Esophagus muscularis mucosa (tissue), 4 donors: ENCODE measurements around the gene LRP1. TPM values are rescaled to one million over a fixed set of nuclear protein-coding genes. Genes with fewer than 3 reads are reported as not detected.

Experiments used
- DNase-seq: peaks from one replicate; pipeline ENCODE4 v3.0.0-alpha.2; 2017; ENCODE audit errors: extremely low spot score
- H3K27ac ChIP-seq, 4 donors: fragments of 200-600 bp; sonication (generic); replicated peaks in 1 of 4; 1 replicate in 3 of 4; 2 replicates in 1 of 4; pipeline ENCODE4 v1.5.1; 2016 to 2019; ENCODE audit warnings: mild to moderate bottlenecking in 1 of 4
- H3K27me3 ChIP-seq, 4 donors: fragments of 200-600 bp; sonication (generic); one replicate each; pipeline versions ENCODE4 v1.5.1 to v1.6.0; 2016 to 2019
- H3K36me3 ChIP-seq, 4 donors: fragments of 200-600 bp; sonication (generic); one replicate each; pipeline ENCODE4 v1.5.1; 2016 to 2019
- H3K4me1 ChIP-seq, 4 donors: fragments of 200-600 bp; sonication (generic); one replicate each; pipeline ENCODE4 v1.5.1; 2016 to 2019
- H3K4me3 ChIP-seq, 4 donors: fragments of 200-600 bp; sonication (generic); 1 replicate in 2 of 4; 2 replicates in 2 of 4; pipeline ENCODE4 v1.5.1; 2016 to 2019; ENCODE audit warnings: mild to moderate bottlenecking in 4 of 4, moderate library complexity in 1 of 4
- H3K9me3 ChIP-seq, 4 donors: fragments of 200-600 bp; sonication (generic); 1 replicate in 3 of 4; 2 replicates in 1 of 4; pipeline ENCODE4 v1.5.1; 2016 to 2019
- CTCF ChIP-seq, 3 experiments: fragments of 200-600 bp in 2 of 3; fragments of 450-650 bp in 1 of 3; sonication (generic) in 2 of 3; IDR thresholded peaks; one replicate each; pipeline ENCODE4 v1.5.1; 2017 to 2019; ENCODE audit warnings: antibody characterized with exemption in 3 of 3, mild to moderate bottlenecking in 2 of 3, moderate library complexity in 1 of 3
- EP300 ChIP-seq: sonication (generic); formaldehyde crosslinking; IDR thresholded peaks from one replicate; pipeline ENCODE4 v1.6.1; 2017; ENCODE audit warnings: antibody characterized with exemption
- POLR2A ChIP-seq: fragments of 450-650 bp; IDR thresholded peaks from one replicate; pipeline ENCODE4 v1.6.1; 2017; ENCODE audit warnings: antibody characterized with exemption, moderate library complexity, mild to moderate bottlenecking, low read depth
- POLR2AphosphoS5 ChIP-seq, 2 donors: sonication (generic); formaldehyde crosslinking; IDR thresholded peaks; one replicate each; pipeline ENCODE4 v1.6.1; 2017; ENCODE audit warnings: antibody characterized with exemption in 2 of 2
- WGBS: methylation state at CpG from one replicate; pipeline ENCODE4 v1.1.5; 2018; 5-methylcytosine and 5-hydroxymethylcytosine counted together
- intact Hi-C: fragments of 100-400 bp; cut with DNase I; formaldehyde crosslinking; loops from one replicate; pipeline ENCODE4 v1.15.1; 2023
- total RNA-seq, 4 donors: library from RNA; depleted of rRNA; stranded (reverse); fragments of >200 nt; gene quantifications; one replicate each; pipeline versions ENCODE4 v1.1.0 to v1.2.1, GENCODE V29; 2016

LRP1 gene
- total RNA-seq, 4 donors from 2014 or later = 203 to 338 (median 250) TPM

- Histone ChIP-seq H3K4me3 (no peak overlapping the region), H3K4me1 (peaks cover 0 to 8% (median under 1%) of the 10 kb centered on the region in 4 donors), H3K27me3 (no peaks in the 10 kb centered on the region), H3K9me3 (no peaks in the 10 kb centered on the region), H3K36me3 (peaks cover 60 to 100% (median 97%) of the 10 kb centered on the region in 4 donors), H3K27ac (no peak overlapping the region)
- WGBS = 84% methylated on average over 3 of the region's 3 CpGs
- no peak for DNase-seq
- TF ChIP-seq CTCF (IDR thresholded peaks at IDR 0.05) = no peak
- TF ChIP-seq POLR2A = no peak
- no peak for TF ChIP-seq POLR2AphosphoS5 (IDR thresholded peaks at IDR 0.05)
- no peak for TF ChIP-seq EP300
- intact Hi-C loops = no loop called here
Observed at GRCh38 chr12:57164454-57164853, 36.2 kb downstream of the LRP1 start.

GRCh38 chr12:57164966-57165625 is 36.8 kb downstream of the LRP1 start:
- intact Hi-C loops = no loop called here
- Histone ChIP-seq H3K27ac (no peak overlapping the region), H3K36me3 (peaks cover 56 to 100% (median 97%) of the 10 kb centered on the region in 4 donors), H3K27me3 (no peaks in the 10 kb centered on the region), H3K4me3 (no peak overlapping the region), H3K9me3 (no peaks in the 10 kb centered on the region), H3K4me1 (peaks cover 0 to 2% (median 0%) of the 10 kb centered on the region in 4 donors)
- no peak for DNase-seq
- WGBS = 83% methylated on average over 13 of the region's 13 CpGs
- TF ChIP-seq EP300 (no peak), CTCF (IDR thresholded peaks at IDR 0.05) (no peak), POLR2A (no peak), POLR2AphosphoS5 (IDR thresholded peaks at IDR 0.05) (no peak)

DNA sequence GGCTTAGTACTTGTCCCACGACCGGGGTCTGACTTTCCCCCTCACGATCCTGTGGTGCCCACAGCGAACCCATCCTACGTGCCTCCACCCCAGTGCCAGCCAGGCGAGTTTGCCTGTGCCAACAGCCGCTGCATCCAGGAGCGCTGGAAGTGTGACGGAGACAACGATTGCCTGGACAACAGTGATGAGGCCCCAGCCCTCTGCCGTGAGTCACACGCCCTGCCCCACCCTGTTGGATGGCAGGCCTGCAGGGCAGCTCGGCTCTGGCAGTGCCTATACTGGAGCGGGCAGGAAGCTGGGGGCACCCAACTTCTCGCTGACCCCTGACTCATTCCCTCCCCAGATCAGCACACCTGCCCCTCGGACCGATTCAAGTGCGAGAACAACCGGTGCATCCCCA is 37.5 kb downstream of the LRP1 start:
- H3K36me3 ChIP-seq = peaks cover 51 to 100% (median 95%) of the 10 kb centered on the region in 4 donors
- no peak overlapping the region for H3K4me3 ChIP-seq
- H3K27me3 ChIP-seq = no peaks in the 10 kb centered on the region
- no peak for DNase-seq
- intact Hi-C loops = no loop called here
- WGBS = 74% methylated on average over 14 of the region's 19 CpGs
- no peak overlapping the region for H3K27ac ChIP-seq
- peaks cover 0 to under 1% (median 0%) of the 10 kb centered on the region in 4 donors for H3K4me1 ChIP-seq
- no peaks in the 10 kb centered on the region for H3K9me3 ChIP-seq
- TF ChIP-seq POLR2A (no peak), EP300 (no peak), CTCF (IDR thresholded peaks at IDR 0.05) (no peak), POLR2AphosphoS5 (IDR thresholded peaks at IDR 0.05) (no peak)

- Histone ChIP-seq H3K9me3 (no peaks in the 10 kb centered on the region), H3K27ac (no peak overlapping the region), H3K27me3 (no peaks in the 10 kb centered on the region), H3K4me3 (no peak overlapping the region), H3K36me3 (peaks cover 41 to 94% (median 86%) of the 10 kb centered on the region in 4 donors), H3K4me1 (peaks cover 0 to 12% (median 4%) of the 10 kb centered on the region in 4 donors)
- WGBS = 72% methylated on average over 9 of the region's 10 CpGs
- intact Hi-C loops = no loop called here
- no peak for DNase-seq
- TF ChIP-seq CTCF (IDR thresholded peaks at IDR 0.05) (no peak), POLR2AphosphoS5 (IDR thresholded peaks at IDR 0.05) (no peak), EP300 (no peak), POLR2A (no peak)
Observed at GRCh38 chr12:57166971-57167371, 38.7 kb downstream of the LRP1 start.

DNA sequence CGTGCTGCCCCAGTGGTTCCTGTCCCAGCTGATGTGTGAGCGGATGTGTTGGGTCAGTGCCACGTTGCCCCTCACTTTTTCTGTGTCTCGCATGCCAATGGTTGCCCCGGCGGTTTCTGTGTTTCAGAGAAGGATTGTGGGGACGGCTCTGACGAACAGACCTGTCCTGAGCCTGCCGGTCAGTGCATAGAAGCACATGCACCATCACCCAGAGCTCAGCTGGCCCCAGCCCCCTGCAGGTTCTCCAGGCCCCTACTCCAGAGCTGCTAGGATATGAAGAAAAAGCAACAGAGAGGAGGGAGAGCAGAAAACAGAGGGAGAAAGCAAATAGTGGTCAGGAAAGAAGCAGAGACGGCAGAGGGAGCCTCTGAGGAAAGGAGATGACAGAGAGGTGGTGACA is 39.8 kb downstream of the LRP1 start:
- no peaks in the 10 kb centered on the region for H3K27me3 ChIP-seq
- H3K36me3 ChIP-seq = peaks cover 32 to 88% (median 82%) of the 10 kb centered on the region in 4 donors
- no peaks in the 10 kb centered on the region for H3K9me3 ChIP-seq
- H3K4me3 ChIP-seq = no peak overlapping the region
- intact Hi-C loops = no loop called here
- no peak overlapping the region for H3K27ac ChIP-seq
- 79% methylated on average over 8 of the region's 10 CpGs for WGBS
- H3K4me1 ChIP-seq = peaks cover 0 to 12% (median 4%) of the 10 kb centered on the region in 4 donors
- TF ChIP-seq CTCF (IDR thresholded peaks at IDR 0.05) (no peak), POLR2A (no peak), EP300 (no peak), POLR2AphosphoS5 (IDR thresholded peaks at IDR 0.05) (no peak)
- DNase-seq = no peak
